Midbrain (tissue), 1 donor: ENCODE results near the gene HLA-DMB.
"Not testable (repeated sequence)": the region's sequence is repeated elsewhere in the genome, so short reads cannot be mapped to it uniquely, and the experiment has no call there.

Source experiments
- DNase-seq: peaks from one replicate; lab custom pipeline; 2025; lab: John Stamatoyannopoulos, UW

Gene HLA-DMB

DNA sequence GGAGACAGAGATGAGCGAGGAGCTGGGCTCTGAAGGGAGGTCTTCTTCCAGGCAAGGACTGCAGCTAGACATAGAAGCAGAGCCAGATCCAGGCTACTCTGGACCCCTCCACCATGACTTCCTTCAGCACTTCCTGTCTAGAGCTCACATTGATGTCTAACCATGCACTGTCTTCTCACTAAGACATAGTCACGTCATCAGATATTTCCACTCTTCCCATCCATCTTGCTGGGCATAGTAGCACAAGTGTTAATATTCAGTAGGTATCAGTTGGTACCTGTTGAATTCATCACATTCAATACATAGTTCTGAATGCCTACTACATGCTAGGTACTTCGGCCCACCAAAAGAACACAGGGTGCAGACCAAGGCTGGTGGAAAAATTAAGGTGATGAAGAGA lies 9.2 kb upstream of the HLA-DMB start:
- DNase-seq = no peak

DNA sequence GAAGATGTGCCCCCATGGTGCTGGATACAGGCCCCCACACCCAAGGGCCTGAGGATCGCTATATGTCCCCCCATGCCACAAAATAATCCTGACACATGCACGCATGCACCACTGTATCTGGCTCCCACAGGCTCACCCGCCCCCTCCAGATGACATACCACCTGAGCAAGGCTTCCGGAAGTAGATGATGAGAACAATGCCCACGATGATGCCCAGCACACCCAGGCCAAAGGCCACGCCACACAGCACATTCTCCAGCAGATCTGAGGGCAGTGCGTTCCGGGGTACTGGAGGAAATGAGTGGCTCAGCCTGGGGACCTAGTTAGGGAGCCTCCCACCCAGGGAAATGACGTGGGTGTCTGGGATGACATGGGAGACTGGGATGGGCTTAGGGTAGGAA lies 8.3 kb upstream of the HLA-DMB start:
- DNase-seq = no peak

DNA sequence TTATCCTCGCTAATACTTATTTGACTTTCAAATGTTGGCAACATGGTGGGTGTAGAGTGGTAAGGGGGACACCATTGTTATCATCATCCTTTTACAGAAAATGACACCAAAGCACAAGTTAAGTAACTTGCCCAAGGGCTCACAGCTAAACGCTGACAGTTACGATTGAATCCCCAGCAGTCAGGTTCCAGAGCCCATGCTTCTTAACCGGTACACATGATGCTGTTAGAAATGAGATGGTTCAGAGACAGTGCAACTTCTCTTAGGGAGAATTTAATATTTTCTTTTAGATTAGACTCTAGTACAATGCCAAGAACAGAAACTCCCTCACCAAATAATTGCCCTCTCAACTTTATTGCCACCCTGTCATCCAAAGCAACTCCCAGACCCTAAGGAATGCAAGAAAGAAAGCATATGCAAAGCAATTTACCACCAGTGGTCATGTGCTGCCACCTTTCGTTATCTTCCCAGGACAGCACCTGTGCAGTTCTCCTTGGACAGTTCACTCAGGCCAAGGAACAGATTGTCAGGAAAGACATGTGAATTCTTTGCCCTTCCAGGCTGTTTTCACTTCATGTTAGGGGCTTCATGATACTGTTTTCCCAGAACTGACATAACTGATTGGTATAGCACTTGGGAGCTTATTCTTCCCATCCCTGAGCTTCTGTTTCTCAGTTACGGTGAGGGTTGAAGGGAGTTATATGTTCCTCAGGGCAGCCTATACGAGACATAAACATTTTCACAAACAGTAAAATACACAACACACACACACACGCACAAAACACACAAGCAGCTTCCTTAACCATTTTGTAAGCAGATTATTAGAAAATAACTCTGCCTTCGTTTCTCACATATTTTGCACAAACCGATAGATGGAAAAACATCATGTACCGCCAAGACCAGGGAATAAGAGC lies 7.0 kb upstream of the HLA-DMB start:
- no peak for DNase-seq

DNA sequence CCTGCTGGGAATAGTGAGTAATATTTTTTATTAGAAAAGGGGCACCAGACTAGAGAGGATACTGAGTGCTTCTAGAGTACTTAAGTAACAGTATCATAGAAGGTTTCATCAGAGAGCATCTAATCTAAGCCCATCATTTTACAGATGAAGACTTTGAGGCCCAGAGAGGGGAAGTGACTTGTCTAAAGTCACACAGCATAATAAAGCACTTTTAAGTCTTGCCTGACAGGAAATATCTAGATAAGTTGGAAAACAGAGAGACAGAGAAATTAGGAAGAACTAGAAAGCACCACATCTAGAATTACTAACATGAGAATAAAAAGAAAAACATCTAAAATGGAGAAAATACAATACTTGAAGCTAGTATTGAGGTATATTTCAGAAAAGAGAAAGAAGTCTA lies 6.1 kb upstream of the HLA-DMB start:
- DNase-seq = no peak

DNA sequence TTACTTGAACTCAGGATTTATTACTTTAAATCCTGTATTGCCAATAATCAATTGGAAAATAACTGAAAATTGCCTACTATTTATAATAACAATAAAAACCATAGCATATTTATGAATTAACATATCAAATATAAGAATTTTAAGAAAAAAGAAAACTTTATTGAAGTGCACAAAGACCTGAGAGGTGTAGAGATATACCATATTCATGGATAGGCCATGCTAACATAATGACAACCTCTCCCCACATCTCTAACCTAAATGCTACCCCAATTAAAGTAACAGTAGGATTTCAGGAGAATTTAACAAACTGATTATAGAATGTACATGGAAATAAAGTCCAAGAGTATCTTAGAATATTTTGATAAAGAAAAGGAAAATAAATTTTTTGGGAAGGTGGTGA lies 5.1 kb upstream of the HLA-DMB start:
- no peak for DNase-seq

DNA sequence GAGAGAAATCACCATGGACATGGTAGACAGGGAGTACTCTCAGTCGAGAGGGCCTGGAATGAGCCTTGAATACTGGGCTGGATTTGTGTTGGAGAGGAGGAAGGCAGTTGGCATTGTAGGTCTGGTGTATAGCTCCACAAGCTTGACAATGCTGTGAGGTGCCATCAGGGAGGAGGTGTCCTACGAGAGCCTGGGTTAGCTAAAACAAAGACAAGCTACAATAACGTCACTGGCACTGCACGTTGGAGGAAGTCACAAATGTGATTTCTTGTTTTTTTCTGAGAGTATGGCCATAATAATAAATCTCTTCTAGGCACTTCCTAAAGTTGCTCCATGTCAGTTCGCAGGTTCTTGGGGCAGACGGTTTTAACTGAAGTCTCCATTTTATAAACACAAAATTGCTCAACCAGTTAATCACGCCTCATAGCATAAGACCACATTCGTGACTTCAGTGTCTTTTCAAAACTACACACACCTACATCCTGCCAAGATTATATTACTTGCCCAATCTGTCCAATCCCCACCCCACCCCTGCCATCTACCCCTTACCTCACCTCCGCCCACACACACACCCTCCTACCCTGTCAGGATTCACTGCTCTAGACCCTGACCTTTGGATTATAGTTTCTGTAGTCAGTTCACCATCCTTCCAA lies 4.4 kb upstream of the HLA-DMB start:
- no peak for DNase-seq

DNA sequence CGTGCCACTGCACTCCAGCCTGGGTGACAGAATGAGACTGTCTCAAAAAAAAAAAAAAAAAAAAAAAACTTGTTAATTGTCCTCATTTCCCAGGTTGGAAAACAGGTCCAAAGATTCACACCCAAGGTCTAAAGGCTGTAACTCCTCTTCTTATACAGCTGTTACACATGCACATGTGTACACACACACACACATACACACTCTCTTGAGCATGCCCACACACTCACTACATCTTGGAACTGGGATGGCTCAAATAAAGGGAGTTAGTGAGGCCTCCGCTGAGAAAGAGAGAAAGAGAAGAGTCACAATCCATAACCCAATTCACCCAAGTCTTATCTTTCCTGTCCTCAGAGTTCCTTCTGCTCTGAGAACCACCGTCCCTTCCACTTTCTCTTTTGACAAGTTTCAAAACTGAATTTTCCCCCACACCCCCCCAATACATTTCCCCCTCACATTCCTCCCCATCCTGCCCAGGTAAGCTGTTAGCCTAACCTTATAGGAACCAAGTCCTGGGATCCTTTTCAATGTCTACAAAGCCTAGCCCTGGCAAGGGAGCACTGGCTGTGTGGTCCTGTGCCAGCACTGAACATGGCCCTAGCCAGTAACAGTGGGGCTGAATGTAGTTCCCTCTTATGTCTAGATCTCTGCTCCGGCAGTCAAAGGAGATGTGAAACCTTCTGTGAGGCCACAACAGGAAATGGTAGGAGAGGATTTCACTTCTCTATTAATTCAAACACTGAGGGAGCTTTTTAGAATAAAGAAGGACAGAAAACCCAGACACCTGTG lies 3.2 kb upstream of the HLA-DMB start:
- peak; percentile 14 for DNase-seq

DNA sequence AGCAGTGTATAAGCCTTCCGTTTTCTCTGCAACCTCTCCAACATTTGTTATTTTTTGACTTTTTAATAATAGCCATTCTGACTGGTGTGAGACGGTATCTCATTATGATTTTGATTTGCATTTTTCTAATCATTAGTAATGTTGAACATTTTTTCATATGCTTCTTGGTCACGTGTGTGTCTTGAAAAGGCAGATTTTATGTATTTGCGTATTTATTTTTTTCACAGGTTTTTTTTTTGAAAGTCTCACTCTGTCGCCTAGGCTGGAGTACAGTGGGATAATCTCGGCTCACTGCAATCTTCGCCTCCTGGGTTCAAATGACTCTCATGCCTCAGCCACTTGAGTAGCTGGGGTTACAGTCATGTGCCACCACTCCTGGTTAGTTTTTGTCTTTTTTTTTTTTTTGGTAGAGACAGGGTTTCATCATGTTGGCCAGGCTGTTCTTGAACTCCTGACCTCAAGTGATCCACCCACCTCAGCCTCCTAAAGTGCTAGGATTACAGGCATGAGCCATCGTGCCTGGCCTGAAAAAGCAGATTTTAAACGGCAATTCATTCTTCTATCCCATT lies 1.8 kb upstream of the HLA-DMB start:
- not testable (repeated sequence) for DNase-seq

DNA sequence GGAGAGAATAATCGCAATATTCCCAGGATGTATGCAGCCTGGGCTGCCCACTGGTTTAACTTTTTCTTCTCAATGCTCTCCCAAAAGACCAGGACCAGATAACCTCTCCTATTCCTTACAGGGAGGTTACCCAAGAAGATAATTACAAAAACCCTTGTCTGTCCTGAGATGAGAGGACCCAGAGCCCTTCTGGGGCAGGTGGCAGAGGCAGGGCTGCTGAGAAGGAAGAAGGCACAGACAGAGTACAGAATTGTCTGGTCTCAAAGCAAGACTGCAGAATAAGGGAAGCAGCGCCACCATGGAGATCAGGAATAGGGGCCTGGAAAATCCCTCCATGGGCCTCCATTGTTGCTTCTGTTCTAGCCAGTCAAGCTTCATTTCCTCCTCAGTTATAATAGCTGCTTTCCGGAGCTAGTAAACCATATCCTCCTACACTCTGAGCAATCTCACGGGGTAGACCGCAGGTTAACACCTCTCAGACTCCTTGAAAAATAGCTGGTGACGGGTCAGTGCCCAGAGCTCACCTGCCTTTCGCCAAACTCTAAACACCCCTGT lies 463 bp upstream of the HLA-DMB start:
- no peak for DNase-seq

DNA sequence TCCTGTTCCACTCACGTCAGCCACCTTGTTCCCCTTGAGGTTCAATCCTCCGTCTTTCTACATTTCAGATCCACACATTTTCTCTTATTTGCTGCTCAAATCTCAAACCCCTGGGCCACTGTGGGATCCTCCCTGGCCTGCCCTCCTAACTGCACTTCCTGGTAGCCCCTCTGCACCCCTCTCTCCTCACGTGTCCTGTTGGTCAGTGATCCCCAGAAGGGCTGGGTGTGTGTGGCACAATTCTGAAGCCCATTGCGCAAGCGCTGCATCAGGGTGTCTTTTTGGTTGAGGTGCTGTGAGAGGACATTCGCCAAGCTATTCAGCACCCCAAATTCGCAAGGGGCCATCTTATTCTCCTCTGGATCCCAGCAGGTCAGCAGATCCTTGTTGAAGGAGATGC lies 2.3 kb downstream of the HLA-DMB start:
- no peak for DNase-seq

DNA sequence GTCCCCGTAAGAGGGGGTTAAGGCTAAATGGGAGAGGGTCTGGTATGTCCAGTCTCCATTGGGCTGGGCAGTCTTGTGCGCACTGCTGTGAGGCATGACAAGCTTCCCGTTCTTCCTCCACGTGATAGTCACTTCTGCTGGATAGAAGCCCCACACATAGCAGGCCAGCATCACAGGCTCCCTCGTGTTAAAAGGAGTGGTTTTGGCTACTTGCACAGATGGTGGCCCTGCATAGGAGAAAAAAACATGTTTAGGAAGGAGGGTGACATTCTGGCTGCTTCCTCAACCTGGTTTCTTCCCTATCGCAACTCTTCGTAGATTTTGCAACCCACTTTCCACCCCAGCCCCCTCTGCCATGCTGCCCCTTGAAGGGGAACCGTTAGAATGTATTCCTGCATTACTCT lies 3.6 kb downstream of the HLA-DMB start:
- peak; percentile 15 for DNase-seq

DNA sequence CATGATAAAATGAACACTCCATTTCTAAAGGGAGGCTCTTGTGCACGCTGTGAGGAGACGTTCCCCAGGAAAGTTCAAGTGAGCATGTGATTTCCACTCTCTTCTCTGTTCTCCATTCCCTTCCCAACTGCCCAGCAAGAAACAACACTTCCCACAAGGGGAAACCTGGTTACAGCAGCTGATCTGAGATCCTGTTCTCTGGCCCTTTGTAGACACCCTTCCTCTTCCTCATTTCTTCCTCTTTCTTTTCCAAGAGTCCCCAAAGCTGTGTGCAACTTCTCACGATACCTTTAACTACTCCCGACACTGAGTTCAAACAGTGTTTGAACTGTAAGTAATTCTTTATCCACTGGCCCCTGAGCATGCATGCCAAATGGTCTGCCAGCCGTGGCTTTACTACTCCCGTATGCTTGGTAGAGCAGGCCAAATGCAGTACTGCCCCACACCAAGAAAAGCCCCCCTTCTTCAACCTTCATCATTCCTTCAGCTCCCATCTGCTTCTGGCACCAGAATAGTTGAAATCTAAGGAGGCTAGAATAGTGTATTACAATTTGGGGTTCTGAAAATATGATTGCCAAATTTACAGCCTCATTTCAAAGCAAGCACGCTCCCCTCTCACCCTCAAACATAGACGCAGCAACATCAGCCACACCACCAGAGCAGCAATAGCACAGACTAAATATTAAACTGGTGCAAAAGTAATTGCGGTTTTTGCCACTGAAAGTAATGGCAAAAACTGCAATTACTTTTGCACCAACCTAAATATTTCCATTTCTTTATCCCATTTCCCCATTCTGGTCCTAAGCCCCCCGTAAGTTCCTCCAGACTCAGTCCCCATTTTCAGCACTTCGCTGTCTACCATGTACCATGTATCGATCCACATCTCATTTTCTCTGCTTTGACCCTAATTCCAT lies 4.3 kb downstream of the HLA-DMB start:
- peak; percentile 8 for DNase-seq

DNA sequence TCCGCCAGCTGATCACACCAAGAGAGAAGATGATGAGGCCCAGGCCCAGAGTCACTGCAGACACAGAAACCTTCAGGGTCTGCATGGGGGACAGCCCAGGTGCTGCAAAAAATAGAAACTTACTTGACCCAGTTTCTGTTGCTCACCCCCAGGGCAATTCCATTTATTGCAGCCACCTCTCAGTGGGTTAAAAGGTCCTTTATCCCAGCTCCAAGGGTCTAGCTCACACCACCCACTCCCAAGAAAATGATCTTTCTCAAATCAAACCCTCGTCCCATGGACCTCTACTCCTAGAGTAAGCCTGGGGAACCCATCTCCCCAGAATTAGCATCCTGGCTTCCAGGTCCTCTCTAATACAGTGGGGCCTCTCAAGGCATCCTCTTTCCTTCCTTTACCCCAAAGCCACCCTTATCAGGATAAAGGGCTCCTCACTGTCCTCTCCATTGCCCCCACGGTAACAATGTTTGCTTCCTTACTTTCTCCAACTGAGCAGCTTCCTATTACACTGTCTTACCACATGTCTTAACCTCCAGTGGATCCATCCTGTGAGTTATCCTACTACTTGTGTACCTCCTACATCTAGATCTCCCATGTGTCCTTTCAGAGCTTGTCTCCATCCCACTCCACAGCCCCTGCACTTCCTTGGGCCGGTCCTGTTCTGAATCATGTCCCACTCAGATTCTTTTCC lies 5.1 kb downstream of the HLA-DMB start:
- no peak for DNase-seq

DNA sequence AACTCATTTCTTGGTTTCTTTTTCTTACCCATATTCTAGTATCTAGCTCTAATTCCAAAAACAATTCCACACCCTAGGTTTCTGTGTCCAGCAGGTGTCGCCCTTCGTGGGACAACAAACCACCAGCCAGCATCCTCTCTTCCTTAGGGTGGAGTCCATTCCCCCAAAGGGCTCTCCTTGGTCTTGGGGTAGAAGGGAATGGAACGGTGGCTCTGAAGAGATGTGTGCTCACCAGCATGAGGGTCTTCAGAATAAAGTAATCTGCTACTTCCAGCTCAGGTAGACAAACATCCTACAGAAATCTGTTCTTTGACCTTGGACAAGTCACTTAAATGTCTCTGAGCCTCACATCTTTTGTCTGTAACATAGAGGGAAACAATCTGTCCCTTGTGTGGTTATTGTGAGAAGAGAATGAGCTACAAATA lies 7.2 kb downstream of the HLA-DMB start:
- DNase-seq = peak; percentile 53

DNA sequence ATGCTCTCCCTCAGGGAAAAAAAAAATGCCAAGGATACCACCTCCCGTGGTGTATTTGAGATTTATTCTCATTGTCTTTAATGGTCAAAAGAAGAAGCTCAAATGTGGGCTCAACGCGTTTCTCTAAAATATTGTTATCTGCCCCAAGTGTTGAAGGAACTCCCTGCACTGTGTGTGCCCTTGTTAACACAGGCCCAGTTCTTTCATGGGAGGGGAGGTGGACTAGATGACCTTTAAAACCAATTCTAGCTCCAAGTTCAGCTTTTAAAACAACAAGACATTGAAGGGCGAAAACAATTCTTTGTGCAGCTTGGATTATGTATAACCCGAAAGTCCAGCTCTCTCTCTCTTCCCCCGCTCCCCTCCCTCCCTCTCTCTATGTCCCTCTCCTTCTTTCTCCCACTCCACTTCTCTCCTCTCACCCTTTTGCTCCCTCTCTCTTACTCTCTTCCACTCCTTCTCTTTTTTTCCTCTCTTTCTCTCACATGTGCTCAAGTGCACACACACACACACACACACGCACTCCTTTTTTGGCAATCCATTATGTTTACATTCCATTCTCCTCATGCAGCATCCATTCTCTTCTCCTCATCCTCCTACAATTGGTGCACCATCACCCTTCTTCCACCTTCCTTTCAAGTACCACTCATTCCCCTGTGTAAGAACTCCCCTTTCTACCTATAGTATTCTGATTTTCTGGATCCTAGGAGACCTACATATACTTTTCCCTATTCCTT lies 8.5 kb downstream of the HLA-DMB start:
- DNase-seq = no peak

DNA sequence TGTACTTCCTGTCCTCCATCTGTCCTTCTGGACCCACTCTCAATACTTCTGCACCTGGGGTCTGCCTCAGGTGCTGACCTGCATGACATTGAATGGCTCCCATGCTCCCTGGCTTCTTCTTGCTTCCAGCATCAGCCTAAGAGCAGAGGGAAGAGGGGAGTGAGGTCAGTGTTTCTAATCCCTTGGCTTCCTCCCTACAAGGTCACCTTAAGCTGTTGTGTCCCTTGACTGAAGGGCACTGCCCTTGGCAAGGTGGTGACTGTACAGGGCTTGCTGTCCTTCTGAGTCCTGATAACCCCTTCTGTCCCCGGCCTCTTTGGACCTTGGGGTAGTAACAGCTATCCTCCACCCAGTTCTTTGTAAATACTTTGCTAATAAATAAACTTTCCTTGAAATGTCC lies 9.6 kb downstream of the HLA-DMB start:
- DNase-seq = no peak

DNA sequence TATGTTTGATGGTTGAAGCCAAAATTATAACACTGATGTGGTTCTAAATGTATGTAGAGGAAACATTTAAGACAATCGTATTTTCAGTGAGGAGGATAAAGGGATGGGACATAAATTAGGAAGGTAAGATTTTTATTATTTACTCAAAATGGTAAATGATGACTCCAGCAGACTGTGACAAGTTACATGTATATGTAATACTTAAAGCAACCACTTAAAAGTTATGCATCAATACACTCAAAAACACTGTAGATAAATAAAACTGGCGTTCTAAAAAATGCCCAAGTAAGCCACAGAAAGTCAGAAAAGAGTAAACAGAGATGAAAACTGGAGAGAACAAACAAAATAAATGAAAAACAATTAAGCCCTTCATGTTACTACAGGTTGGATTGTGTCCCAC lies 18.7 kb downstream of the HLA-DMB start:
- no peak for DNase-seq

DNA sequence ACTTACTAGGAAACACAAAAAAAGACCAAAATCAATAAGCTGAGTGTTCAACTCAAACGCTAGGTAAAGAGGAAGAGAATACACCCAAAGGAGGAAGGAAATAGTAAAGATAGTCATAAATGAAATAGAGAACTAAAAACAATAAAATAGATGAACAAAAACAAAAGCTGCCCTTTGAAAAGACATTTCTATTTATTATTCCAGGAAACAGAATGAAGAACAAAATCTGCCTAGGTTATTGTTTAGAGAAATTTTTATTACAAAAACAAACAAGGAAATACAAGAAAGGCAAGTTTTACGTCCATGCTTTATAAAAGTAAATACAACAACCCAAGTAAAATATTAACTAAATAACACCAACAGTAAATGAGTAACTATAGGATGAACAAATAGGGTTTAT lies 20.1 kb downstream of the HLA-DMB start:
- no peak for DNase-seq

DNA sequence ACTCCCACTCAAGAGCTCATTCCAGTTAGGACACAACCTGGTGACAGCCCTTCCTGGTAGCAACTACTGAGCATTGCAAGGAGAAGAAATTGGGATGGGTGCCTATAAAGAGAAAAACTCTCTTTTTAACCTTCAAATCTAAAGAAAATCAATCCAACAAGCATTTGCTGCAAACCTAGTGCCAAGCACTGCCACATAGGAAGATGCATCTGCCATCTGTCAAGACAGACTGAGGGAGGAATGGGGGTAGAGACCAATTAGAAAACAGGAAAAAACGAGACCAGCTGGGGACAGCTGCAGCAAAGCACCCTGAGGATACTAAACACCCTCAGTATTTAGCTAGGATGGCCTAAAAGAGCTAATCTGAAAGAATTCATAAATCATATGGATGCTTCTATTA lies 27.9 kb downstream of the HLA-DMB start:
- no peak for DNase-seq

DNA sequence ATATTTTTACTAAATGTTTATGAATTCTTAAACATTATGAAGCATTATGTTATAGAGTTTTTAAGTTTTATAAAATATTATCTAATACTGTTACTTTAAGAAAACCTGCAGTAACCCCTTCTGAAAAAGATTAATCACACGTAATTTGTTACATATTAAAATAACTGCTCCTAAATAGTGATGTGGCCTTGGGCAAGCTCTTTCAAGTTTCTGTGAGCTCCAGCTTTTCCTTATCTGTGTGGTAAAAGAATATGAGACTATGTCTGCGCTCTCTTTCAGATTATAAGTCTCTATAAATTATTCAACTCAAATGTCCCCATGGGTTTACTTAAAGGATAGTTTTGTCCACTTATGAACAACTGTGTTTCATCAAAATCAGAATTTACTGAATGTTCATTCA lies 31.9 kb downstream of the HLA-DMB start:
- no peak for DNase-seq
